SK-N-SH (cell line): ENCODE results near the gene TET1. TPM values are rescaled to one million over a fixed set of nuclear protein-coding genes. Genes with fewer than 3 reads are reported as not detected.

ENCODE experiments used
- CTCF ChIA-PET: fragments of 300-600, 350-600 bp; formaldehyde crosslinking; extraction: SDS; loops from one replicate; lab custom pipeline; 2021; lab: Yijun Ruan, JAX
- POLR2A ChIA-PET: fragments of 350-600 bp; sonication (Branson Sonifier 250); formaldehyde crosslinking; extraction: SDS; loops from one replicate; lab custom pipeline; 2020; ENCODE audit warnings: antibody characterized with exemption, inconsistent platforms; lab: Yijun Ruan, JAX
- DNase-seq: peaks from one replicate; pipeline ENCODE4 v3.0.0; 2012
- H2AFZ ChIP-seq: fragments of 200-600 bp; sonication (generic); 2 replicates; pipeline ENCODE4 v1.8.1; 2016; ENCODE audit warnings: antibody characterized with exemption, mild to moderate bottlenecking, low read depth
- H3F3A ChIP-seq: fragments of 200-600 bp; sonication (generic); replicated peaks from 2 replicates; pipeline ENCODE3; 2016; ENCODE audit warnings: antibody characterized with exemption, mild to moderate bottlenecking; ENCODE audit not compliant: insufficient read depth
- H3K27ac ChIP-seq, 2 experiments: fragments of 200-500 bp in 1 of 2; fragments of 200-600 bp in 1 of 2; sonication (Bioruptor generic) in 1 of 2; sonication (generic), shearing (Covaris generic) in 1 of 2; 2 replicates each; pipeline versions ENCODE4 v1.5.1 to v1.6.1; 2014 to 2016; ENCODE audit warnings: low read depth in 2 of 2, inconsistent platforms in 1 of 2, low read length in 1 of 2, mild to moderate bottlenecking in 1 of 2, mixed read lengths in 1 of 2
- H3K27me3 ChIP-seq: fragments of 200-600 bp; sonication (generic), shearing (Covaris generic); 2 replicates; pipeline ENCODE4 v1.6.1; 2016; ENCODE audit warnings: mixed run types; ENCODE audit not compliant: insufficient read depth
- H3K36me3 ChIP-seq, 2 experiments: fragments of 200-500 bp in 1 of 2; fragments of 200-600 bp in 1 of 2; sonication (Bioruptor generic) in 1 of 2; sonication (generic) in 1 of 2; replicated peaks in 1 of 2; 2 replicates each; pipeline versions ENCODE3 to v1.5.1; 2014 to 2016; ENCODE audit warnings: low read length in 1 of 2, mild to moderate bottlenecking in 1 of 2; ENCODE audit not compliant: insufficient read depth in 2 of 2, control insufficient read depth in 1 of 2
- H3K4me1 ChIP-seq, 2 experiments: fragments of 200-500 bp in 1 of 2; fragments of 200-600 bp in 1 of 2; sonication (Bioruptor generic) in 1 of 2; sonication (generic), shearing (Covaris generic) in 1 of 2; 2 replicates each; pipeline versions ENCODE4 v1.5.1 to v1.6.1; 2014 to 2016; ENCODE audit warnings: low read depth in 1 of 2, low read length in 1 of 2, mixed run types in 1 of 2; ENCODE audit not compliant: insufficient read depth in 2 of 2, control insufficient read depth in 1 of 2
- H3K4me2 ChIP-seq: fragments of 200-600 bp; sonication (generic), shearing (Covaris generic); 2 replicates; pipeline ENCODE4 v1.6.1; 2017; ENCODE audit warnings: mixed run types
- H3K4me3 ChIP-seq, 2 experiments: fragments of 200-500 bp in 1 of 2; fragments of 200-600 bp in 1 of 2; sonication (Bioruptor generic) in 1 of 2; sonication (generic), shearing (Covaris generic) in 1 of 2; 2 replicates each; pipeline versions ENCODE4 v1.5.1 to v1.8.1; 2014 to 2016; ENCODE audit warnings: low read depth in 2 of 2, inconsistent platforms in 1 of 2, low read length in 1 of 2, mild to moderate bottlenecking in 1 of 2, mixed read lengths in 1 of 2, moderate library complexity in 1 of 2
- H3K79me2 ChIP-seq: fragments of 200-600 bp; sonication (generic); 2 replicates; pipeline ENCODE4 v1.8.1; 2017; ENCODE audit warnings: mild to moderate bottlenecking; ENCODE audit not compliant: insufficient read depth
- H3K9ac ChIP-seq: fragments of 200-600 bp; sonication (generic); 2 replicates; pipeline ENCODE4 v1.6.1; 2017; ENCODE audit warnings: mixed run types
- H3K9me2 ChIP-seq: fragments of 200-600 bp; sonication (generic); 2 replicates; pipeline ENCODE4 v1.6.1; 2017; ENCODE audit warnings: mixed run types
- H3K9me3 ChIP-seq: fragments of 200-600 bp; sonication (generic); 2 replicates; pipeline ENCODE4 v1.6.1; 2017; ENCODE audit warnings: mixed run types, mild to moderate bottlenecking, moderate library complexity
- H4K20me1 ChIP-seq: fragments of 200-600 bp; sonication (generic); 2 replicates; pipeline ENCODE4 v1.6.1; 2017; ENCODE audit warnings: mild to moderate bottlenecking, mixed run types; ENCODE audit not compliant: insufficient read depth
- CHD2 ChIP-seq: fragments of 150-350 bp; IDR thresholded peaks from 2 replicates; pipeline ENCODE4 v1.6.1; 2018; ENCODE audit warnings: low read length; ENCODE audit not compliant: partially characterized antibody
- EP300 ChIP-seq, 2 experiments: IDR thresholded peaks; 2 replicates each; pipeline versions ENCODE4 v1.4.0 to v1.6.1; 2012; ENCODE audit warnings: borderline replicate concordance in 1 of 2, low read depth in 1 of 2, low read length in 1 of 2
- FOXJ3 ChIP-seq: sonication (generic); formaldehyde crosslinking; IDR thresholded peaks from 2 replicates; pipeline ENCODE4 v1.5.1; 2020; ENCODE audit warnings: mild to moderate bottlenecking, missing genetic modification reagents
- GABPA ChIP-seq: IDR thresholded peaks from 2 replicates; pipeline ENCODE4 v1.4.0; 2012; ENCODE audit warnings: low read depth, mild to moderate bottlenecking
- IRF3 ChIP-seq: fragments of 150-350 bp; IDR thresholded peaks from 2 replicates; pipeline ENCODE4 v1.6.1; 2016; ENCODE audit warnings: mild to moderate bottlenecking, low read depth, low read length
- JUND ChIP-seq: IDR thresholded peaks from 2 replicates; pipeline ENCODE4 v1.4.0; 2012
- MXI1 ChIP-seq: IDR thresholded peaks from 2 replicates; pipeline ENCODE4 v1.6.1; 2012; ENCODE audit warnings: mild to moderate bottlenecking, low read depth, low read length, improper control_type of control experiment
- NFIC ChIP-seq: IDR thresholded peaks from 2 replicates; pipeline ENCODE4 v1.4.0; 2012; ENCODE audit warnings: borderline replicate concordance
- POLR2AphosphoS5 ChIP-seq: IDR thresholded peaks from 2 replicates; pipeline ENCODE4 v1.6.1; 2012; ENCODE audit warnings: low read depth, low read length
- RAD21 ChIP-seq: IDR thresholded peaks from 2 replicates; pipeline ENCODE4 v1.6.1; 2012; ENCODE audit warnings: mild to moderate bottlenecking, low read length
- RFX5 ChIP-seq: IDR thresholded peaks from 2 replicates; pipeline ENCODE4 v1.6.1; 2012; ENCODE audit warnings: mild to moderate bottlenecking, improper control_type of control experiment, low read length
- TCF12 ChIP-seq: IDR thresholded peaks from 2 replicates; pipeline ENCODE4 v1.4.0; 2012
- TEAD4 ChIP-seq: IDR thresholded peaks from 2 replicates; pipeline ENCODE4 v1.4.0; 2012; ENCODE audit warnings: mild to moderate bottlenecking, borderline replicate concordance; ENCODE audit not compliant: insufficient read depth
- USF1 ChIP-seq: IDR thresholded peaks from 2 replicates; pipeline ENCODE4 v1.4.0; 2012; ENCODE audit warnings: low read depth, borderline replicate concordance
- WGBS: methylation state at CpG from one replicate; pipeline ENCODE4 v1.1.6; 2017; ENCODE audit warnings: low lambda C conversion rate; 5-methylcytosine and 5-hydroxymethylcytosine counted together
- polyA plus RNA-seq, 3 experiments: library from polyadenylated mRNA; depleted of rRNA; stranded (reverse); fragments of >200 nt; gene quantifications; 2 replicates each; pipeline ENCODE4 v1.2.3, GENCODE V29; 2012
- TF ChIP-seq, protein P1 (sequence below): IDR thresholded peaks from 2 replicates; pipeline ENCODE4 v1.4.0; 2012; ENCODE audit warnings: low read depth
- TF ChIP-seq, protein P2 (sequence below): fragments of 150-350 bp; IDR thresholded peaks from 2 replicates; pipeline ENCODE4 v1.6.1; 2017; ENCODE audit warnings: antibody characterized with exemption, low read length, low read depth, borderline replicate concordance
- TF ChIP-seq, protein P3 (sequence below): fragments of 200-600 bp; sonication (generic); IDR thresholded peaks from 2 replicates; pipeline ENCODE4 v1.6.1; 2017; ENCODE audit warnings: antibody characterized with exemption, mild to moderate bottlenecking, moderate library complexity

Gene TET1
- polyA plus RNA-seq, 1 of the 3 experiments (the other 2 are of a cell fraction): 0.38 TPM

DNA sequence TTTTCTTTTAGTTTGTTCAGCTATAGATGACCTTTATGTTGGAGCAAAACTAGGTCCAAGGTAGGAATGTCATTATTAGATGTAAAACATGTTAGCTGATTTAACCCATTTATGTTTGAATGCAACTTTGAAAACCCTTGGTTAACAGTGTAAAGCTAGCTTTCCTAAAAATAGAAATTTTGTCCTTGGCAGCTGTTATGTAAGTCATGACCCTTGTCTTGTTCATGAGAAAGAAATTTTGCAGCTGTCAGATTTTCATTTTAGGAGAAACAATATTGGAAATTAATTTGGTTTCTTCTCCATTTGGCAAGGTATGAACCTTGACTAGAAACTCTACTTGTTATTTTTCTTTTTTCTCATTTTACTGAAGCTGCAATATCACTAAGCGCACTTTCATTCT, 137.0 kb downstream of the TET1 start:
- Histone ChIP-seq H3K9me3 (no peaks in the 10 kb centered on the region), H3F3A (peaks cover 10% of the 10 kb centered on the region), H3K4me2 (no peak overlapping the region), H3K36me3 (peaks cover 15% of the 10 kb centered on the region in 2 experiments), H4K20me1 (no peaks in the 10 kb centered on the region), H2AFZ (no peak overlapping the region), H3K27me3 (no peaks in the 10 kb centered on the region), H3K9ac (no peak overlapping the region), H3K79me2 (no peaks in the 10 kb centered on the region), H3K4me1 (no peaks in the 10 kb centered on the region), H3K4me3 (no peak overlapping the region), H3K9me2 (no peaks in the 10 kb centered on the region), H3K27ac (no peak overlapping the region)
- CTCF ChIA-PET: no interaction called here
- no peak for DNase-seq
- no peak for TF ChIP-seq GABPA
- TF ChIP-seq, protein P1, sequence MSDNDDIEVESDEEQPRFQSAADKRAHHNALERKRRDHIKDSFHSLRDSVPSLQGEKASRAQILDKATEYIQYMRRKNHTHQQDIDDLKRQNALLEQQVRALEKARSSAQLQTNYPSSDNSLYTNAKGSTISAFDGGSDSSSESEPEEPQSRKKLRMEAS: no peak
- no peak for TF ChIP-seq USF1
- TF ChIP-seq, protein P2, sequence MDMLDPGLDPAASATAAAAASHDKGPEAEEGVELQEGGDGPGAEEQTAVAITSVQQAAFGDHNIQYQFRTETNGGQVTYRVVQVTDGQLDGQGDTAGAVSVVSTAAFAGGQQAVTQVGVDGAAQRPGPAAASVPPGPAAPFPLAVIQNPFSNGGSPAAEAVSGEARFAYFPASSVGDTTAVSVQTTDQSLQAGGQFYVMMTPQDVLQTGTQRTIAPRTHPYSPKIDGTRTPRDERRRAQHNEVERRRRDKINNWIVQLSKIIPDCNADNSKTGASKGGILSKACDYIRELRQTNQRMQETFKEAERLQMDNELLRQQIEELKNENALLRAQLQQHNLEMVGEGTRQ: no peak
- TF ChIP-seq RAD21: no peak
- TF ChIP-seq POLR2AphosphoS5: no peak
- no peak for TF ChIP-seq TEAD4
- no peak for TF ChIP-seq RFX5
- no peak for TF ChIP-seq MXI1
- TF ChIP-seq EP300 (IDR thresholded peaks at IDR 0.05; ENCODE audit: borderline replicate concordance in 1 of 2, low read depth in 1 of 2, low read length in 1 of 2): no peak
- no peak for TF ChIP-seq FOXJ3 (CRISPR knock-in tag)
- TF ChIP-seq, protein P3, sequence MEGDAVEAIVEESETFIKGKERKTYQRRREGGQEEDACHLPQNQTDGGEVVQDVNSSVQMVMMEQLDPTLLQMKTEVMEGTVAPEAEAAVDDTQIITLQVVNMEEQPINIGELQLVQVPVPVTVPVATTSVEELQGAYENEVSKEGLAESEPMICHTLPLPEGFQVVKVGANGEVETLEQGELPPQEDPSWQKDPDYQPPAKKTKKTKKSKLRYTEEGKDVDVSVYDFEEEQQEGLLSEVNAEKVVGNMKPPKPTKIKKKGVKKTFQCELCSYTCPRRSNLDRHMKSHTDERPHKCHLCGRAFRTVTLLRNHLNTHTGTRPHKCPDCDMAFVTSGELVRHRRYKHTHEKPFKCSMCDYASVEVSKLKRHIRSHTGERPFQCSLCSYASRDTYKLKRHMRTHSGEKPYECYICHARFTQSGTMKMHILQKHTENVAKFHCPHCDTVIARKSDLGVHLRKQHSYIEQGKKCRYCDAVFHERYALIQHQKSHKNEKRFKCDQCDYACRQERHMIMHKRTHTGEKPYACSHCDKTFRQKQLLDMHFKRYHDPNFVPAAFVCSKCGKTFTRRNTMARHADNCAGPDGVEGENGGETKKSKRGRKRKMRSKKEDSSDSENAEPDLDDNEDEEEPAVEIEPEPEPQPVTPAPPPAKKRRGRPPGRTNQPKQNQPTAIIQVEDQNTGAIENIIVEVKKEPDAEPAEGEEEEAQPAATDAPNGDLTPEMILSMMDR: no peak
- no peak for TF ChIP-seq TCF12
- no peak for TF ChIP-seq IRF3
- TF ChIP-seq JUND: no peak
- no peak for TF ChIP-seq NFIC
- no peak for TF ChIP-seq CHD2
- POLR2A ChIA-PET: no interaction called here
- 100% methylated on average over 1 of the region's 1 CpG for WGBS
